GM18511 (cell line): Measurements from ENCODE around the gene PLPPR3.
"Not testable (repeated sequence)": the region's sequence is repeated elsewhere in the genome, so short reads cannot be mapped to it uniquely, and the experiment has no call there.

ENCODE experiments used
- ATAC-seq: cut with Tn5 transposase; IDR thresholded peaks from one replicate; pipeline ENCODE4 v1.9.1; 2021; ENCODE audit warnings: mild to moderate bottlenecking, moderate library complexity; ENCODE audit not compliant: unreplicated experiment

PLPPR3 gene

DNA sequence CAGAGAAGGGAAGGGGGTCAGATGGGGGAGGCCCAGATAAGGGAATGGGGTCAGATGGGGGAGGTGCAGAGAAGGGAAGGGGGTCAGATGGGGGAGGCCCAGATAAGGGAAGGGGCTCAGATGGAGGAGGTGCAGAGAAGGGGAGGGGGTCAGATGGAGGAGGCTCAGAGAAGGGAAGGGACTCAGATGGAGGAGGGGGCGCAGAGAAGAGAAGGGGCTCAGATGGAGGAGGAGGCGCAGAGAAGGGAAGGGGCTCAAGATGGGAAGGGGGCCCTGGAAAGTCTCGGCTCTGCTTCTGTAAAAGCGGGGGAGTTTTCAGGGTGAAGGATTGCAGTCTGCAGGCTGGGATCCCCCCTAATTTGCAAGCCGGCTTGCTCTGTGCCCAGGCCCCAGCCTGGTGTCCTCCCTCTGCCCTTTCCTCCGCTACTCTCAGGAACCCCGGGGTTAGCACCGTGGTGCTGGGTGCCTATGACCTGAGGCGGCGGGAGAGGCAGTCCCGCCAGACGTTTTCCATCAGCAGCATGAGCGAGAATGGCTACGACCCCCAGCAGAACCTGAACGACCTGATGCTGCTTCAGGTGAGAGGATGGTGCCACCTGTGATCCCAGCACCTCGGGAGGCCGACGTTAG lies 7.5 kb upstream of the PLPPR3 start:
- ATAC-seq = no peak

DNA sequence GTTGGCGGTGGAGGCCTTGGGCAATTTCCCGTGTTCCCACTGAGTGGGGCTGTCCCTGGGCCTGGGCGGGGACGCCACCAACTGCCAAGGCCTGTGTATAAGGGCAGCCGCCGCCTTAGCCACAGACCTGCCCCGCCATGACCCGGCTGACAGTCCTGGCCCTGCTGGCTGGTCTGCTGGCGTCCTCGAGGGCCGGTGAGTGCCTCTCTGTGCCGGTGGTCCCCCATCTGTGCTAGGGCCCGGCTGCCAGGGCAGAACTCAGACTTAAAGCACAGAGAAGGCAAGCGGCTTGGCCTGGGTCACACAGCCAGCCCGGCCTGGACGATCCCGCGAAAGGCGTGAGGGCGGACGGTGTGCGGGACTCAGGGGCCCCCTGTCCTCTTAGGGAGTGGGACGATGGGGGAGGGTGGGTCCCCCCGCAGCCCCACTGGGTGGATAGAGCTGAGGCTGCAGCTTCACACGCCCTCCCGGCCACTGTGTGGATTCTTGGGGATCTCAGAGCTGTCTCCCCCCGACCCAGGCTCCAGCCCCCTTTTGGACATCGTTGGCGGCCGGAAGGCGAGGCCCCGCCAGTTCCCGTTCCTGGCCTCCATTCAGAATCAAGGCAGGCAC lies 6.1 kb upstream of the PLPPR3 start, which contains the start of gene AZU1:
AZU1 (plus strand) TSS at position 128 of the 612 bp plus-strand sequence; CDS start at position 138, 10 bp downstream.
- ATAC-seq = no peak

DNA sequence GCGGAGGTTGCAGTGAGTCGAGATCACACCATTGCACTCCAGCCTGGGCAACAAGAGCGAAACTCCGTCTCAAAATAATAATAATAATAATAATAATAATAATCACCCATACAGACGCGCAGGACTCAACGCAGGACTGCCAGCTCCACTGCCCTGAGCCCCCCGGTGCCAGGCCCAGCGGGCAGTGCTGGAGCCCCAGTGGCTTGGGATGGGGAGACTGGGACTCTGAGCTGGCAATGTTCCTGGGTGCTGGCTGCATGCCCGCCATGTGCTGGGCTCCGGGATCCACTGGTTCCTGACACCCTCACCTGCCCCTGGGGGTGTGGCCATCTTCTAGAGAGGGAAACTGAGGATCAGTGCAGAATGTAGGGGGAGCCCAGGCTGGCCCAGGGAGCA lies 5.6 kb upstream of the PLPPR3 start:
- ATAC-seq = no peak

DNA sequence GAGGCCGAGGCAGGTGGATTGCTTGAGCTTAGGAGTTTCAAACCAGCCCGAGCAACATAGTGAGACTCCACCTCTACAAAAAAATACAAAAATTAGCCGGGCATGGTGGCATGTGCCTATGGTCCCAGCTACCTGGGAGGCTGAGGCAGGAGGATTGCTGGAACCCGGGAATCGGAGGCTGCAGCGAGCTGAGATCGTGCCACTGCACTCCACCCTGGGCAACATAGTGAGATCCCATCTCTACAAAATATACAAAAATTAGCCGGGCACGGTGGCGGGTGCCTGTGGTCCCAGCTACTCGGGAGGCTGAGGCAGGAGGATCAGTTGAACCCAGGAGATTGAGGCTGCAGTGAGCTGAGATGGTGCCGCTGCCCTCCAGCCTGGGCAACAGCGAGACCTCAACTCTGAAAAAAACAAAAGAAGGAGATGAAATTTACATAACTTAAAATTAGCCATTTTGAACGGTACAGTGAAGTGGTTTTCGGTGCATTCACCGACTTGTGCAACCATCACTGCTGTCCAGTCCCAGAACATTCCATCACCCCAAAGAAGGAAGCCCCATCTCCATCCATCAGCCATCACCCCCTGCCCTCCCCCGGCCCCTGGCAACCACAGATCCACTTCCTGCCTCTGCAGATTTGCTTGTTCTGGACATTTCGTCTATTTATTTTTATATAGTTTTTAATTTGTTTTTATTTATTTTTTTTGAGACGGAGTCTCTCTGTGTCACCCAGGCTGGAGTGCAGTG lies 4.3 kb upstream of the PLPPR3 start:
- no peak for ATAC-seq

- no peak for ATAC-seq
Observed at GRCh38 chr19:824885-825284, 3.1 kb upstream of the PLPPR3 start.

GRCh38 chr19:823565-824121 lies 1.9 kb upstream of the PLPPR3 start:
- no peak for ATAC-seq

- no peak for ATAC-seq
Observed at GRCh38 chr19:821231-821824, 427 bp downstream of the PLPPR3 start.

GRCh38 chr19:820212-820611 lies 1.5 kb downstream of the PLPPR3 start:
- ATAC-seq = not testable (repeated sequence)

DNA sequence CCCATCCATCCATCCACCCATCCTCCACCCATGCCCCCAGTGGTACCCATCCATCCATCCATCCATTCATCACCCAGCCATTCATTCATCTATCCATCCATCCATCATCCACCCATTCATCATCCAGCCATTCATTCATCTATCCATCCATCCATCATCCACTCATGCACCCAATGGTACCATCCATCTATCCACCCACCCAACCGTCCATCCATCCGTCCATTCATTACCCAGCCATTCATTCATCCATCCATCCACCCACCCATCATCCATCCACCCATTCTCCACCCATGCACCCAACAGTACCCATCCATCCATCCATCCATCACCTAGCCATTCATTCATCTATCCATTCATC lies 5.3 kb downstream of the PLPPR3 start:
- ATAC-seq = no peak

- no peak for ATAC-seq
Observed at GRCh38 chr19:815775-816499, 5.8 kb downstream of the PLPPR3 start.

GRCh38 chr19:815079-815774 lies 6.5 kb downstream of the PLPPR3 start:
- no peak for ATAC-seq

- ATAC-seq = no peak
Observed at GRCh38 chr19:814152-815078, 7.3 kb downstream of the PLPPR3 start.

DNA sequence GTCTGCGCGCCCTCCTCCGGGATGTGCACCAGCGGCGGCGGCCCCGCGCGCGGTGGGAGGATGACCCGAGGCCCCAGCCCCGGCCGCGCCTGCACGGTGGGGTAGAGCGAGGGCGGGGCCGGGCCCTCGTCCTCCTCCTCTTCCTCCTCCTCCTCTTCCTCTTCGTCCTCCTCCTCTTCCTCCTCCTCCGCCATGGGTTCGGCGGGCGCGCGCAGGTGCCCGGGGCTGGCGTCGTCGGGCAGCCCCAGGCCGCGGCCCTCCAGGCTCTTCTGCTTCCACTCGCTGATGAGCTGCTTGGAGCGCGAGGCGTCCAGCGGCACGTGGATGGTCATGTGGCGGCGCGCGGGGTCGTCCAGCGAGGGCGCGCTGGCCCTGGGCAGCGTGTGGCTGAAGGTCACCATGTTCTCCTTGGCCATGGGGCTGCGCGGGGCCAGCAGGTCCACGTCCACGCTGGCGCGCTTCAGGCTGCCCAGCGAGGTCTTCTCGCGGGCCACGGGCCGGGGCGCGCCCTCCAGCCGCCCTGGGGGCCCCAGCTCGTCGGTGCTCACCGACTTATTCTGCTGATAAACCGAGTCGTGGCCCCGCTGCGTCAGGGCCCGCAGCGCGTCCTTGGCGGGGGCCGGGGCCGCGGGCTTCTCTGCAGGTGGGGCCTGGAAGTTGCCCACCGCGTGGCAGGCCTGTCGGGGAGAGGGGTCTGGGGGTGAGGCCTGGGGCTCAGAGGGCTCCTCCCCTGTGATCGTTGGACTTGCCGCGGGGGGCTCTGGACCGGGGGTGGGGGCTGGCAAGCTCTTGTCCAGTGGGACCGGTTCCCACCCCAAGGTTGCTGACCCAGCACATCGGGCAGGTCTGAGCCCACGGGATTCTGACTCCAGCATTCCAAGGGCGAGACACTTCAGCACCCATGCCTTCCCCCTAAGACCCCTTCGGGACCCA lies 8.3 kb downstream of the PLPPR3 start:
- ATAC-seq = no peak

GRCh38 chr19:812747-813218 lies 9.0 kb downstream of the PLPPR3 start:
- ATAC-seq = no peak

DNA sequence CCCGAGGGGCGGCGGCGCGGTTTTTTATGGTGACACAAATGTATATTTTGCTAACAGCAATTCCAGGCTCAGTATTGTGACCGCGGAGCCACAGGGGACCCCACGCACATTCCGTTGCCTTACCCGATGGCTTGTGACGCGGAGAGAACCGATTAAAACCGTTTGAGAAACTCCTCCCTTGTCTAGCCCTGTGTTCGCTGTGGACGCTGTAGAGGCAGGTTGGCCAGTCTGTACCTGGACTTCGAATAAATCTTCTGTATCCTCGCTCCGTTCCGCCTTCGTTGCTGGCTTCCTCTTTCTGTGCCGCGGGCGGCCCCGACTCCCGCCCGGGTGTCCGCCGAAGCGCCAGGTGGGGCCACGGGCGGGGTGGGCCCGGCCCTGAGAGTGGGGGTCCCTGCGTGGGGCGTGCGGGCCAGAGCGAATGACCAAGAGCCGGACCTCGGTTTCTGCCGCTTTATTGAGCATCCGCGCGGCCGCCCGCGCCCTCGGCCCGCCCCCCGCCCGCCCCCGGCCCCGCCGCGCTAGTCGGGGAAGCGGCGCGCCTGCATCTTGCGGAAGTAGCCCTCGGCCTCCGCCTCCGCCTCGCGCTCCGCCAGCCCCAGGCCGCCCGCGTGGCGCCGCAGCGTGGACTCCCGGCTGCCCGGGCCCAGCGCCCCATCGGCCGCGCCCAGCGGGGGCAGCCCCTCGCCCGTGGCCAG lies 9.6 kb downstream of the PLPPR3 start:
- no peak for ATAC-seq

- no peak for ATAC-seq
Observed at GRCh38 chr19:811506-812048, 10.2 kb downstream of the PLPPR3 start.

- ATAC-seq = no peak
Observed at GRCh38 chr19:810883-811489, 10.8 kb downstream of the PLPPR3 start.
